Measurements from ENCODE around the gene ZWILCH.
"Not testable (repeated sequence)": the region's sequence is repeated elsewhere in the genome, so short reads cannot be mapped to it uniquely, and the experiment has no call there.

ZWILCH gene

DNA sequence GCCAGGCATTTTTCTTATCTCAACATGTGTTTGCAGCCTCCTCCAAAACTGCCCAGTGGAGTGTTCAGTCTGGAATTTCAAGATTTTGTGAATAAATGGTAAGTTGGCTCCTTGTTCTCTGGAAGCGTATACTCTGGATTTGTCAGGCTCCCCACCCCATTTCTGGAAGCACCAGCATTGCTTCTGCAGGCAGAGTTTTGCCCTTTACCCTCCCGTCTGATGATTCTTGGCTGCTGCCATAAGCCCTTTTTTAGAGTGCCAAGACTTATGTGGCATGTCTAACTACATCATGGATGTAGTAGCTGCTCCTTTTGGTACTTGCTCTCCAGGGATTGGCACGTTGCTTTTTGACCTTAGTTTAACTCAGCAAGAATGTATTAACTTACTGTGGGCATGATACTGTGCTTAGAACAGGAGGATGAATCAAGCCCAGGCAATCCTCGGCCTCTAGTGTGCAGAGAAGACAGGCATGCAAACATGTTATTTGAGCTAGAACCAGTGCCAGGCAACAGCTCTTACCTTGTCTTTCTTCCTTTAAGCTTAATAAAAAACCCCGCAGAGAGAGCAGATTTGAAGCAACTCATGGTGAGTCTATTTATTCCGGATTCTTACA, 15.8 kb upstream of the ZWILCH start:
- no peak for DNase-seq

DNA sequence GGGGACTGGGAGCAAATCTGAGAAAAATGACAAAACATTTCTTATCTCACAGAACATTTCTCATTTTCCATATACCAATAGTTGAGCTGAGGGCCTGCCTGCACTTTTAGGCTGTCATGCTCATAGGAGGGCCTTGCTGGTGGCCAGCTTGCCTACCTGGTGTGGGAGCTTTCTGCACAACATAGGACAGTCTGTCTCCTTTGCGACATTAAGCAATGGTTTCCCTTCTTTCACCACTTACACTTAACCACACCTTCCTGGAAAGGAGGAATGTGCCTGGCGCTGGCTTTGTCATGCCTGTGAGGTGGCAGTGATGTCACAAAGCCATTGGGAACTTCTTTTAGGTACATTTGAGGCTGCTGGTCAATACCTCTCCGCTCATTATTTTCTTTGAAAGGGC, 13.3 kb upstream of the ZWILCH start:
- no peak for DNase-seq

DNA sequence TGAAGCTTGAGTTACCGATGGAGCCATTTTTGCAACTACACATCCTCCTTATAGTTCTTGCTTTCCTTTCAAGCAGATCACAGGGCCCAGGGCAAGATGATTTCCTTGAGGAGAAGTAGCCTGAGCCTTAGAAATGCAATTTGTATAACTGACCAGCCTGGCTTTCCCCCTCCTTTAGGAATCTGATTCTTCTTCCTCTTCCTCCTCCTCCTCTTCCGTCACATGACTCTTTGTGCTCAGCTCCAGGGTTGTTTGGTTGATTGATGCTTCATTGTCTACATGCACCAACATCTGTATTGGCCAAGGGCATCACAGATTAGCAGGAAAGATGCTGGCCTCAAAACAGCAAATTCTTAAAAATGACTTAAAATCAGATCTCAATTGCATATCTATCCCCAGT, 10.9 kb upstream of the ZWILCH start:
- DNase-seq = no peak

DNA sequence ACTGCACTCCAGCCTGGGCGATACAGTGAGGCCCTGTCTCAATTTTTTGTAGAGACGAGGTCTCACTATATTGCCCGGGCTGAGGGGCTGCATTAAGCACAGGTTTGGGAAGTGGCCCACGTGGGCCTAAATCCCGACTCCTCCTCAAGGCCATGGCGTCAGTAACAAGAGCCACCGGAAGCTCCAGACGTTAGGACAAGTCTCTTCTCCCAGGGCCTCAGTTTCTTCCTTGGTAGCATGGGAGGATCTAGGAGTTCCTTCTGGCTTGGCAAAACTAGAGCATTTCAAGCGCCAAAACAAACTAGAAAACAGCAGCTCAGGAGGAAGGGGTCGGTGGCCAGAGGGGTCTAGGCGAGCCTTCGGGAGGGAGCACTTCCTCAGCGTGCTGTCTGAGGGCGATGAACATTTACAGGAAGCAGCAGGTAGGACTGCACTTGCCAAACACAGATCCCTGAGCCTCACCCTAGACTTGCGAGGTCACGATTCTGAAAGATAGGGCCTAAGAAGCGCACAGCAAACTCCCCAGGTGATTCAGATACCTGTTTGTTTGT, 8.1 kb upstream of the ZWILCH start:
- no peak for DNase-seq

DNA sequence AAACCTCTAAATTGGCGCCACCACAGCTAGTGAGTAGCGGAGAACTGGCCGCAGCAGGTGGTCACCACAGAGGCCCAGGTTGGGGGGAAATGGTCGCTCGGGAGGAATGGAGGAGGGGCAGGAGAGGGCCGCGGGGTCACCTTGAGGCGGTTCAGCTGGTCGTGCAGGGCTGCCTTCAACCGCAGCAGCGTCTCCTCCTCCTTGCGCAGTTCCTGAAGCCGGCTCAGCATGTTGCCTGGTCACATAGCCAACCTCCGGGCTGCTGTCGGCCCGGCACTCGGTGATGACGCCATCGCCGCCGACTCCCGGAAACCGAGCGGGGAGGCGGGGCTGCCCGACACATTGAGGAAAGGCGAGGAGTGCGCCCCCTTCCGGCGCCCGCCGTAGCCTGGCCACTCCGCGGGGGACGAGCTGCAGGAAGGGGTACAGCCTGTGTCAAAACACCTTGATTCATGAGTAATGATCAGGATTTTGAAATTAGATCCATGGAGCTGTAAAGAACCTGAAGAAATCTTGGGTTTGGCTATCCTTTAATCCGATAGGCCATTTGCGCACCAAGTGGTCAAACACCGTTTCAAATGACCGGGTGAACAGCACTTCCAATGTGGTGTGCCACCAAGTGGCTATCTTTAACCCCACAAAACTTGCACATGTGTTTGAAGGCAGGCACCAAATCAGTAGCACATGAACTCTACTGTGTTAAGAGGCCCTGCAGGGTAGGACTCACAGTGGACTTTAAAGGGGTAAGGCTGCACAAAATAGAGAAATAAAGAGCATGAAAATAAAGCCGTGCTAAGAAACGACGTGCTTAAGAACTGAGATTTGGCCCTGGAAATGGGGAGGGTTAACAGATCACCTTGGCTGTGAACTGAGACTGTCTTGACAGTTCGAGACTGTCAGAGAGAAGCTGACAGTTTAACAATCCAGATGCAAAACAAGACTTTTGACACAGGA, 7.3 kb upstream of the ZWILCH start, which contains the start of gene SNAPC5:
Gene SNAPC5 (minus strand): TSS at position 261 of the 954 bp plus-strand sequence. CDS start 31 bp downstream, at position 230.
- peak; percentile 97 for DNase-seq

DNA sequence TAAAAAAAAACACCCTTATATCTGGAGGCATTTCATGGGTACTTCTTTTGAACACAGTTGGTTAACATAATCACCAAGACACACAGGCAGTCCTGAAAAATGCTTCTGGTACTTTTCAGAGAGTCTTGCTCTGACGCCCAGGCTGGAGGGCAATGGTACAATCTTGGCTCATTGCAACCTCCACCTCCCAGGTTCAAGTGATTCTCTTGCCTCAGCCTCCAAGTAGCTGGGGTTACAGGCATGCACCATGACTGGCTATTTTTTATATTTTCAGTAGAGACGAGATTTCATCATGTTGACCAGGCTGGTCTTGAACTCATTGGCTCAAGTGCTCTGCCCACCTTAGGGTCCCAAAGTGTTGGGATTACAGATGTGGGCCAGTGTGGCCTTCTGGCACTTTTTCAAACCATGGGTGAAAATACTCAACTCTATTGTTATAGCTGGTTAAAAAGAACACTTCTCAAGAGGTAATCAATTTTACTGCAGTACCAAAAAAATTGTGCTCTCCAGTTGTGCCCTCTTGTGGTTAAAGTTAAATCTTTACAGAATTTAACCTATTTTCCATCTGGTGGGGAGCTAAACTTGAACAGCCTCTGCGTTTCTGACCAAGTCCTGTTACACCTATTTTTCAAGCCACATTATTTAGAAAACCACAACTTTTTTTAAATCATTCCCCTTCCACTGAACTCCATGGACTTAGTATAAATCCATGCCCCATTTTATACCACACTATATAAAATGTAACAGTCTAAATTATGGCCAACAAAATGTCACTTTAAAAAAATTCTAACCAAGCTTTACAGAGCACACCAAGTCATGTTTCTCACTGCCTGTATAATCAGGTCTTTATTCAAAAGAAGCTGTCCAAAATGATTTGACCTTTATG, 6.4 kb upstream of the ZWILCH start:
- peak; percentile 63 for DNase-seq

DNA sequence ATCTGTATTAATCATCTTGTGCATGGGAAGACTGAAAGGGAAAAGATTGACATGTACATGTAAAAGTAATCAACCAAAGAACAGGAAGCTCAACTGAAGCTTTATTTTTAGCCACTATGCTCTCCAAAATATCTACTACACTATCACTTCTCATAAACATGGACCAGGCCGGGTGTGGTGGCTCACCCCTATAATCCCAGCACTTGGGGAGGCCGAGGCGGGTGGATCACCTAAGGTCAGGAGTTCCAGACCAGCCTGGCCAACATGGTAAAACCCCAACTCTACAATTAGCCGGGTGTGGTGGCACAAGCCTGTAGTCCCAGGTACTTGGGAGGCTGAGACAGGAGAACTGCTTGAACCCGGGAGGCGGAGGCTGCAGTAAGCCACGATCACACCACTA, 4.8 kb upstream of the ZWILCH start:
- DNase-seq = not testable (repeated sequence)

DNA sequence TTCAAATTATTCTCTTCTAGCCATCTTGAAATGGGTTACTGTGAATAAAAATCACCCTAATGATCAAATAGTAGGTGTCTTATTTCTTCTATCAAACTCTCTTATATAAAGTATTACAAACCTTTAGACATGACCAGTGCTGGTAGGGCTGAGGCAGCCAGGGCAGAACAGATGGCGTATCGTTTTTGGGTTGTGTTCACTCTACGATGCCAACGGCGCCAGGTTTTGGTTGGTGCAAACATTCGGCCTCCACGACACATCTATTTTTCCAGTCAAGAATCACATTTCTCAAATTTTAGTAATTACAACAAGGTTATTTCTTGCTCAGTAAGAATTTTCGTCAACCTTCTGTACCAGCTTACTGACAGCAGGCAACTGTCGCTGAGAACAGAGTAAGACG, 2.6 kb upstream of the ZWILCH start:
- no peak for DNase-seq

DNA sequence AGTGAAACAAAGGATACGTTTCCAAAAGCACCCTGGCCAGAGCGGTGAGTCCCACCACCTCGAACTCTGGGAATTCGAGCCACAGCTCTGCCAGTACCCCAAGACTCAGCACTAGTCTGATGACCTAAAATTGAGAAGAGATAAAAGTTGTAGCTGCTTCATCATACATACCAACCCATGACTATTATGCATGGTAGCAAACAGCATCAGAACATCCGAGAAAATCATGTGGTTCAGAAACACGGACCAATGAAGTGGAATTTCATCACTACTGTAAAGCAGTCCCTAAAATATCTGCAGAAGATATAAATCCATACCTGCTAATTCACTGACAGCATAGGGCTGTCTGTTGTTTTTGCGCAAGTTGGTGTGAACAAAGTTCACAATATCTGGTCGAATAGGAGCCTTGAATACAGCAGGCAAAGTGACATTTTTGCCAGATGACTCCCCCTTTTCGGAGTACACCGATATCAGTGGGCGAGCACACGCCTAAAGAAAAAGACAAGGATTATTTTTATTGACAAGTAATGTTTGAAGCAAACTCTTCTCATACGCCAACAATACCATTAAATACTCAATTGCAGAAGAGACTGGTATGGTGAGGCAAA, 2.0 kb upstream of the ZWILCH start:
- DNase-seq = not testable (repeated sequence)

DNA sequence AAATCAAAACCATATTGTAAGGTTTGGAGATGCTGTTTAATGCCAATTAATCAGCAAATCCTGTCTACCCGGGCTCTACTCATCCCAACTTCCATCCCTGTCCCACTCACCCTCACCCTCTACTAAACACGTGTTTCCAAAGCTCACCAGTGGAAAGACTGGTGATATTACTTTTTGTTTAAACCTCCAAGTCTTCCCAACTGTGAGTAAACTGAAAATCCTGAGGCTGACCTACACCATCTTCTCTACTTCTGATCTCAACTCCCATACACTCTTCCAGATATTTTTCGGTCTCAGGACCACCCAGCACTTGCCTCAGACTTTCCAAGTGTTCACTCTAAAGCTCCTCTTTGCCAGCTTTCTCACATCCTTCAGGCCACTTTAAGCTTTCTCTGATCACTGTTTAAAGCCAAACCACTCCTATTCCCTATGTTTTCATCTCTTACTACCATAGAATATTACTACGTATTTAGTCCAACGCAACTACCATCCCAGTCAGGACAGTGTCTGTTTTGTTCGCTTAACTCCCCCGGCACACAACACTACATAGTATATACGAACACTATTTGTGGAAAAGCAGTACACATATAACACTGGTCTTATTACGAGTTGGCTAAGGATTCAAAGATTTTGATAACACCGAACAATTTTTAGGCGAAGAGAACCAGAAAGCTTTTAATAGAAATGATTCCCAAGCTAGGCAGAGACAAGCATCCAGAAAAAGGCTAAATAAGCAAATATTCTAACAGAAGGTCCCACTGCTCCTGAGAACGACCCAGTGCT, 1.2 kb upstream of the ZWILCH start:
- no peak for DNase-seq

DNA sequence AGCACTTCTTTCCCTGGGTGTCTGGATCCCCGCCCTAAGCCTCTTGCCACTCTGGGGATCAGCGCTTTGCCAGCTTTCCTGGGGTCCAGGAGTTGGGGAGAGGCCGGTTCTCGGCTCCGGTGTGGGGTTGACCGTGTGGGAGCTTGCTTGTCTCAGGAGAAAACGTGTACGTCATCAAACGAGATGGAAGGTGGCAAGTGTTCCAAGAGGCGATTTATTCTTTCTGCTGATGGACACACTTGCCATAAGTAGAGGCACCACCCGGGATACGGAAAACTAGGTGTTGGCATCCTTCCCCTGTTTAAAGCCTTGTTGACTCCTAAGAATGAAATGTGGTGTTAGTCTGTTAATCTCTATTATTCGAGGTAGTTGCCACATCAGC, 295 bp downstream of the ZWILCH start:
- DNase-seq = no peak

DNA sequence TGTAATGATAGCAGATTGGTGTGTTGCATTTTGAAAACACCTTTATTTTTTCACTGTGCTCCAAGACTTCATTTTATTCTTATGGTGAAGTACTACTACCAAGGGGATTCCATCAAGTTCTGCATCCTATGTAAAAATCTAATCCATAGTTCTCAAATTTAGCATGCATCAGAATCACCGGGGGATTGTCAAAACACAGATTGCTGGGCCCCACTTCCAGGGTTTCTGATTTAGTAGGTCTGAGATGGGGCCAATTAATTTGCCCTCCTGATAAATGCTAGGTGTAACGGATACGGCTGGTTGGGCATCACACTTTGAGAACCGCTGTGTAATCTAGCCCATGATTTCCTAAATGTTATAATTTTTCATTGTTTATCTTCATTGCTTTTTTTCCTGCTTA, 692 bp downstream of the ZWILCH start:
- DNase-seq = no peak

DNA sequence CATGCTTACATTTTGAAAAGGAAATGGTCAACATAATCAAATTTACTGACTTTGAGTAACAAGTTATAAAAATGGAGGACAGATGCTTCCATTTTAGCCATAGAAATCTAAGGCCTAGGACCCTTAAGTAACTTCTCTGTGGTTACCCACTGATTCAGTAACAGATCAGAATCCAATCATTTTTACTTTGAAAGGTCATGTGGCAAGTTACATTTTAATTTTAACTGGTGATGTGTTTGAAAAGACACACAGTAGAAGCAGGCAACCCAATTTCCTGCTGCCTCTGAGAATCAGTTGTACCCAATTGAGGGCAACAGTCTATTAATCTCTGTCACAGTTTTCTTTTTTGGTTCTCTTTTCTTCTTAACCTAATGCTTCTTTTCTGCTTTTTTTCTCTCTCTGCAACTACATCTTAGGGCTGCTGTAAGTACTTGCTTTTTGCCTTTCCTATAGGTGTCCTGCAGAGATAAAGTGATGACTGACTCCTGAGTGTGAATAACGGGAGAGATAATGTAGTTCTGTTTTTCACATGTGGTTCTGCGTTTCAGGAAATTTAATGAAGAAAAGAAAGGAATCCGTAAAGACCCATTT, 3.3 kb downstream of the ZWILCH start:
- DNase-seq = no peak

DNA sequence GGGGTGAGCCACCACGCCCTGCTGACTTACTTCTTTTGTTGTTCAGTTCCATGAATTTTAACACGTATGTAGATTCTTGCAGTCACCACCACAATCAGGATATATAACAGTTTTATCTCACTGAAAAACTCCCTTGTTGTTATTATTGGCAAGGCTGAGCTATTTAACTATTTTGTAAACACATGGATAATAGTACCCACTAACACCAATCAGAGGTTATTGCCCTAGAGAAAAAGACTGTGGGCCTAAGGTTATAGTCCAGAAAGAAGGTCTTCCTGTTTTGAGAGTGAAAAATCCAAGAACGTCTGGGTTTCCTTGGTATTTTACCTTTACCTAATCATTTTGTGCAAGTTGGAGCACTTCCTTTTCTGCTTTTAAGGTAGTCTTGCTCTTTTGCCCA, 9.5 kb downstream of the ZWILCH start:
- no peak for DNase-seq

DNA sequence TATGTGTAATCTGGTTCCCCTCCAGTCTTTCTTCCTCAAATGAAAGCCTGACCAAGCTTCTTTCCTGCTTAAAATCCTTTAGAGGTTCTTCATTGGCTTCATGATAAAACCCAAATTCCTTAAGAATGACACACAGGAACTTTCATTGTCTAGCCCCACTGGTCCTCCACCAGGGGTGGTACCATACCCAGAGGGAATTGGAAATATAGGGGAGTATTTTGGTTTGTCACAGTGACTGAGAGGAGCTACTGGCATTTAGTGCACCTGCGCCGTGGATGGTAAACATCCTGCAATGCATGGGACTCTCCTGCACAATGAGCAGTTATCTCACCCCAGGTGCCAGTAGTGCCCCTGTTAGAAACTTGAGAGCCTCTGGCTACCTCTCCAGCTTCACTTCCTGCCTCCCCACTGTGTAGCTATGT, 10.8 kb downstream of the ZWILCH start:
- DNase-seq = no peak

DNA sequence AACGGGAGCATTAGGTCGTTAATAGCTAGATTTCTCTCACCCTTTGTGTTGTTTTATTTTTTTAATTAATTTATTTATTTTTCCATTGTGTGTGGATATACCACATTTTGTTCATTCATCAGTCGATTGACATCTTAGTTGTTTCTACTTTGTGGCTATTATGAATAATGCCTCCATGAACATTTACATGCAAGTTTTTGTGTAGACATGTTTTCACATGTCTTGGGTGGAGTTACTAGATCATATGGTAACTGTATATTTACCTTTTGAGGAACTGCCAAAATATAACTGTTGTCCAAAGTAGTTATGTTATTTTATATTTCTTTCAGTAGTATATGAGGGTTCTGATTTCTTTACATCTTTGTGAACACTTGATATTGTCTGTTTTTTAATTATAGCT, 18.8 kb downstream of the ZWILCH start:
- DNase-seq = no peak

DNA sequence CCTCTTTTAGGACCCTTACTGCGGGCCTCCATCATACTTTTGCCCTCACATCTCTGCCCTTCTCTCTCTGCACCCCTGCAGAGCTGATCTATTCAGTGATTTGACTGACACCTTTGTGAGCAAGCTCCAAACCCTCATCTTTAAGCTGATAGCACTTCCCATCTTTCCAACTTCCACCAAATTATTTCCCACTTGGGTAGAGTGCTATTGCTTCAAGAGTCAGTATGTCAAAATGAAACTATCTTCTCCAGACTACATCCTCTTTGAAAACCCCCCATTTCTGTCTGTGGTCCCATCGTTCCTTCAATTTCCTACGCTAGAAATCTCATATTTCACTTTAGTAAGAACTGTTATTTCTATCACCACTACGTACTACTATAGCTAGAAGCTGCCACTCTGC, 19.7 kb downstream of the ZWILCH start:
- DNase-seq = no peak

DNA sequence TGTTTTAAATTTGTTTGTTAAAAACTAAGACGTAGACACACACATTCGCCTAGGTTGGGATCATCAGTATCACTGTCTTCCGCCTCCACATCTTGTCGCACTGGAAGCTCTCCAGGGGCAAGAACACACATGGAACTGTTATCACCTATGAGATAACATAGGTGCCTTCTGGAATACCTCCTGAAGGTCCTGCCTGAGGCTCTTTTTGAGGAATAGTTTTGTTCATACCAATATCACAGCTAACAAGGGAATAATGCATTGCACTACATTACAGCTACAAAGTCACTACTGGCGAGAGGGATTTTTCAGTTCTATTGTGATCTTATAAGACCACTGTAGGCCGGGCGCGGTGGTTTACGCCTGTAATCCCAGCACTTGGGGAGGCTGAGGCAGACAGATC, 29.9 kb downstream of the ZWILCH start:
- DNase-seq = no peak

DNA sequence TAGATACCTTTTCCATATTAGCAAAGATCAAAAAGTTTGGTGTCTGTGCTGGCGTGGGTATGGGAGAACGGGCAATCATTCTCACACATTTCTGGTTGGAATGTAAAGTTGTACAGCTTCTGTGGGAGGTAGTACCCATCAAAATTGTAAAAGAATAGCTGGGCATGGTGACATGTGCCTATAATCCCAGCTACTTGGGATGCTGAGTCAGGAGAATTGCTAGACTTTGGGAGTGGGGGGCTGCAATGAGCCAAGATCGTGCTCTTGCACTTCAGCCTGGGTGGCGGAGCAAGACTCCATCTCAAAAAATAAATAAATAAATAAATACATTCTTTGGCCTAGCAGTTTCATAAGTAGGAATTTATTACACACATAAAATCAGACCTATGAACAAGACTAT, 37.8 kb downstream of the ZWILCH start:
- no peak for DNase-seq

DNA sequence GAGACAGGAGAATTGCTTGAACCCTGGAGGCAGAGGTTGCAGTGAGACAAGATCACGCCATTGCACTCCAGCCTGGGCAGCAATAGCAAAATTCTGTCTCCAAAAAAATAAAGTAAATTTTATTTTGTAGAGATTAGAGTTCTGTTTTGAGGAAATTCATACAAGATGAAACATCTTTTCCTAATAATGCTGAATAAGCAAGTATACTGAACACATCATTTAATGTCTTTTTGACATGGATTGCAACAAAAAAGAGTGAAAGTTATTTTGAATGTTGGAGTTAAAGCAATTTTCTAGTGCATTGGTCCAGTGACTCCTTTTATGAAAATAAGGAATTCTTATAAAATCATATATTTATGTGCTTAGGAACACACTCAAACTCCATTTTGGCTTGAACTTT, 40.1 kb downstream of the ZWILCH start:
- no peak for DNase-seq

DNA sequence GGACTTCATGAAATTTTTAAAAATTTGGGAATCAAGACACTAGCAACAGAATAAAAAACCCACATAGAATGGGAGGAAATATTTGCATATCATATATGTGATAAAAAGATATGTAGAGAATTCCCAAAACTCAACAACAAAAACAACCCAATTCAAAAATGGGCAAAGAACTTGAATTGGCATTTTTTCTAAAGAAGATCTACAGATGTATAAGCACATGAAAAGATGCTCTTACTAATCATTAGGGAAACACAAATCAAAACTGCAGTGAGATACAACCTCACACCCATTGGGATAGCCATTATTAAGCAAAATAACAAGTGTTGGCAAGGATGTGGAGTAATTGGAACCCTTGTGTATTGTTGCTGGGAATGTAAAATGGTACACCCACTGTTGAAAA, 50.6 kb downstream of the ZWILCH start:
- DNase-seq = no peak
